OCI-LY7 (cell line): Measurements from ENCODE around the gene PSMA2.
A peak's percentile ranks its signal among the peaks of the same experiment; 100 is the strongest.

Experiments used
- EZH2phosphoT487 ChIP-seq: fragments of 200-600 bp; sonication (generic); IDR thresholded peaks from 2 replicates; pipeline ENCODE4 v1.6.1; 2018; ENCODE audit warnings: low read depth, borderline replicate concordance, mild to moderate bottlenecking, mixed run types, antibody characterized with exemption, low read length, moderate library complexity, mixed read lengths
- TF ChIP-seq, protein P1 (sequence below): fragments of 200-600 bp; sonication (generic); conservative IDR thresholded peaks from 2 replicates; pipeline ENCODE4 v1.5.1; 2014; ENCODE audit warnings: mild to moderate bottlenecking, antibody characterized with exemption, low read length, moderate library complexity, mixed read lengths

DNA sequence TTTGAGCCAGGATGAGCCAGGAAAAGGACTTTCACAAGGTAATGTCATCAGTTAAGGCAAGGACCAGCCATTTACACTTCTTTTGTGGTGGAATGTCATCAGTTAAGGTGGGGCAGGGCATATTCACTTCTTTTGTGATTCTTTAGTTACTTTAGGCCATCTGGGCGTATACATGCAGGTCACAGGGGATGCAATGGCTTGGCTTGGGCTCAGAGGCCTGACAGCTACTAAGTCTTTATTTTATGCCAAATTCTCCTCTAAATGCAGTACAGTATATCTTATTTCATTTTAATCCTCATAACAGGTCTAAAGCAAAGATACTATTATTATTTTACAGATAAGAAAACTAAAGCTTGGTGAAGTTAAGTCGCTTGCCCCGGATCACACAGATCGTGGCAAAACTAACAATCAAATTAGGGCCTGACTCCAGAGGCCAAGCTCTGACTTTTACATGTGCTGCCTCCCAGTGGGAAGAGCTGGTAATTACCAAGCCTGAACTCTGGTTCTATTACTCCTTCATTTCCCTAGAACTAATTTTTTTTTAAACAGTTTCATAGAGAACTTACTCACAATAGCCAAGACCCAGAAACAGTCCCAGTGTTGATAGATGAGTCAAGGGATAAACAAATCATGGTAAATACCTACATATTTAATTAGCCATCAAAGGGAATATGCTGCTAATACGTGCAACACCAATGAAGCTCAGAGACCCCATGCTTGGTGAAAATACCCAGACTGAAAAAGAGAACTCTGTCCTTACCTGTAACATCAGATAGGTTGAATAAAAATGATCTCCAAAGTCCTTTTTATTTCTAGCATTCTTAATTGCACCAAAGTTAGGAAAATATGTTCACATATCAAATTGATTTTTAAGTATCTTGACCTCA lies 55.5 kb downstream of the PSMA2 start:
- TF ChIP-seq, protein P1, sequence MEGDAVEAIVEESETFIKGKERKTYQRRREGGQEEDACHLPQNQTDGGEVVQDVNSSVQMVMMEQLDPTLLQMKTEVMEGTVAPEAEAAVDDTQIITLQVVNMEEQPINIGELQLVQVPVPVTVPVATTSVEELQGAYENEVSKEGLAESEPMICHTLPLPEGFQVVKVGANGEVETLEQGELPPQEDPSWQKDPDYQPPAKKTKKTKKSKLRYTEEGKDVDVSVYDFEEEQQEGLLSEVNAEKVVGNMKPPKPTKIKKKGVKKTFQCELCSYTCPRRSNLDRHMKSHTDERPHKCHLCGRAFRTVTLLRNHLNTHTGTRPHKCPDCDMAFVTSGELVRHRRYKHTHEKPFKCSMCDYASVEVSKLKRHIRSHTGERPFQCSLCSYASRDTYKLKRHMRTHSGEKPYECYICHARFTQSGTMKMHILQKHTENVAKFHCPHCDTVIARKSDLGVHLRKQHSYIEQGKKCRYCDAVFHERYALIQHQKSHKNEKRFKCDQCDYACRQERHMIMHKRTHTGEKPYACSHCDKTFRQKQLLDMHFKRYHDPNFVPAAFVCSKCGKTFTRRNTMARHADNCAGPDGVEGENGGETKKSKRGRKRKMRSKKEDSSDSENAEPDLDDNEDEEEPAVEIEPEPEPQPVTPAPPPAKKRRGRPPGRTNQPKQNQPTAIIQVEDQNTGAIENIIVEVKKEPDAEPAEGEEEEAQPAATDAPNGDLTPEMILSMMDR: peak; percentile 90
- no peak for TF ChIP-seq EZH2phosphoT487
